Right renal cortex interstitium (tissue), 3 donors: ENCODE results near the gene OCLN. TPM values are rescaled to one million over a fixed set of nuclear protein-coding genes. Genes with fewer than 3 reads are reported as not detected.
A peak's percentile ranks its signal among the peaks of the same experiment; 100 is the strongest.
"Not testable (repeated sequence)": the region's sequence is repeated elsewhere in the genome, so short reads cannot be mapped to it uniquely, and the experiment has no call there.

Source experiments
- DNase-seq, 3 donors: peaks; one replicate each; pipeline ENCODE4 v3.0.0-alpha.2; 2013; ENCODE audit warnings: low read depth in 3 of 3, low spot score in 2 of 3
- polyA plus RNA-seq, 3 donors: library from polyadenylated mRNA; unstranded; fragments of 120-200 nt; gene quantifications; one replicate each; pipeline ENCODE4 v1.2.1, GENCODE V29; 2013; ENCODE audit not compliant: insufficient read length in 3 of 3

OCLN gene
- polyA plus RNA-seq, 3 donors = 40.8 to 46.1 (median 45.0) TPM

DNA sequence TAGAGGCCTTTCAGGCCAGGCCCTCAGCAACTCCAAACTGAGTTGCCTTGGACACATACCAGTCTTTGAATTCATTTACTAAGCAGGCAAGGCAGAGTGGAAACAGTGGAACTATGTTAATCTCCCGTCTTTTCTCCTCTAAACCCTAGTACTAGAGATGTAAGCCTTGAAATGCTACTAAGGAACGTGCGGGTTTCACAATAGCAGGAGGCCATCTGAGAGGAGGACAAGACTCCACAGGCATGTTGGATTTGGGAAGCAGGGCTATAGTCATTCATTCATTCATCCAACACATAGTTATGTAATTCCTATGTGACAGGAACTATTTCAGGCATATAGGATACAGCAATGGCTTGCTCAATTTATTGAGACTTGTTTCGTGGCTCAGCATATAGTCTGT lies 3.3 kb upstream of the OCLN start:
- DNase-seq = no peak

GRCh38 chr5:69491027-69491426 lies 1.6 kb upstream of the OCLN start:
- no peak for DNase-seq

GRCh38 chr5:69491838-69492390 lies 676 bp upstream of the OCLN start:
- DNase-seq = no peak

DNA sequence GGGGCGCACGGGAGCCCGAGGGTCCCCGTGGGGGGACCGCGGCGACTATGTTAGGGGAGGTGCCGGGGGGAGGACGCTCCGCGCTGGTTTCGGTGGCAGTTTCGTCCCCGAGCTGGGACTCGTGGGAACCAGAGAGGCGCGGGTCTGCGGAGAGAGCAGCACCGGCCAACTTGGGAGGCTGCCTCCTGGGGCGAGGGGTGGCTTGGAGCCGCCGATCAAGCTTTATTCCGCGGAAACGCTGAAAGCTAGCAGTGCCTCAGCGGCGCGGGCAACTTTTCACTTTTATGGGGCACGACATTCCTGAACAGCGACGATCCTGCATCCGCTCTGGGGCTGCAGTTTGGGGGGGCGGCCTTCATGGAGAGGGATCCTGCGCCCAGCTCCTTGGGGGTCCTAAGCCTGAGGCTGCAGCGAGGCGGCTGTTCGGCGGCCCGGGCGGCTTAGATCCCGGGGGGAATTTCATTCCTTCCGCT lies 369 bp downstream of the OCLN start:
- DNase-seq = peak in 2 of 3 donors; percentile 15 to 39

GRCh38 chr5:69493396-69494133 lies 975 bp downstream of the OCLN start:
- peak in 2 of 3 donors; percentile 29 to 52 for DNase-seq

DNA sequence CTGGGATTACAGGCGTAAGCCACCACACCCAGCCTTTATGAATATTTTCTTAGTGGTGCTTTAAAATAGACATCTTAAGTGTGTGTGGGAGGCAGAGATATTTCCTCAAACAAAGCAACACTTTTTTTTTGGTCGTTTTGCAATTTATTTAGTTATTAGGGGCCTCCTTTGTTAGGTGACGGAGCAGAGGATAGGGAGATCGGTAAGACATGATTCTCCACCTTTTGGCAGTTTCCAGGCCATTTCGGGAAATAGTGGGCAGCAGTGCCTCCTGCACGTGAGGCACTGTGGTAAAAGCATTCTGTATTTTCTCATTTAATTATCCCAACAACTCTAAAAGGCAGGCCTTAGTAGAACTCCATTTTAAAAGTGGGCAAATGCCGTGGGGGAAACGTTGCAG lies 1.9 kb downstream of the OCLN start:
- DNase-seq = no peak

GRCh38 chr5:69497006-69497520 lies 4.5 kb downstream of the OCLN start:
- DNase-seq = no peak

GRCh38 chr5:69498384-69498783 lies 5.8 kb downstream of the OCLN start:
- DNase-seq = no peak

DNA sequence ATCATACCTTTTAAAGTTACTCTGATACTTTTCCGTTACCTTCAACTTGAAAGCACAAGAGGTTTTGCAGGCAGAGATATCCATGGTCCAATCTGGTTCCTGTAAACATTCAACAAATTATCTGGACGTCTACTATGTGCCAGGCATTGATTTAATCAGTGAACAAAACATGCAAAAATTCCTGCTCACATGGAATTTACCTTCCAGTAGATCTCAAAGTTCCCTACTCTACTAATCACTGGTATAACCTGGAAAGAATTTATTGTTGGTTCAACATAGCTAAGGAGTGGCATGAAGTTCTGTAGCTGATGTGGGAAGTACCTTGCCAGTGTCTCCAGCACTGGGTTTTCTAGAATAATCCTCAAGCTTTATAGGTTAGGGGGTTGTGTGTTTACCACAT lies 9.8 kb downstream of the OCLN start:
- DNase-seq = no peak

DNA sequence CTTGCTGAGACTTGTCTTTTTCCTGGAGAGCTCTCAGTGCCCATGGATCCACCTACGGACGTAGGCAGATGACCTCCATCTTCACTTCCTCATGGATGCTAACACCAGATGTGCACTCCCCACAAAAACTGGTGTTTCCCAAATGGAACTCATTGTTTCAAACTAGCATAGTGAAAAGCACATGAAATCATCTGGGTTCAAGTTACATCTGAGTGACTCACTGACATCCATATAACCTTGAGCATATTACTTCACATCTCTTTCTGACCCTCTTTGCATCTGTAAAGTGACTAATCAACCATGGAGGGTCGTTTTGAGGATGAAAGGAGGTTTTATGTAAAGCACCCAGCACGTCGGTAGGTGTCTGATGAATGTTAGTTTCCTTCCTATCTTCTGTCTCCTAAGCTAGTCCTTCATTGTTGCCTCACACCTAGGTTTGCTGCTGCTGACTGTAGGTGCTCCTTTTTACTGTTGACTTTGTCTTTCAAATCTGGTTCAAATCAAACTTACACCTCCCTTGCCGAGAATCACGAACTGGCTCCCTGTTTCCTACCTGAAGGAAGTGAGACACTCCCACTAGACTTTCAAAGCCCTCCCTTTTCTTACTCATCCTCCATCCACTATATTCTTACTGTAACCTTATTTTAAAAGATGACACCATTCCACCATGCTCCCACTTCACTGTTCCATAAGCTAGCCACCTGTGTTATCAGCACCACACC lies 10.3 kb downstream of the OCLN start:
- no peak for DNase-seq

DNA sequence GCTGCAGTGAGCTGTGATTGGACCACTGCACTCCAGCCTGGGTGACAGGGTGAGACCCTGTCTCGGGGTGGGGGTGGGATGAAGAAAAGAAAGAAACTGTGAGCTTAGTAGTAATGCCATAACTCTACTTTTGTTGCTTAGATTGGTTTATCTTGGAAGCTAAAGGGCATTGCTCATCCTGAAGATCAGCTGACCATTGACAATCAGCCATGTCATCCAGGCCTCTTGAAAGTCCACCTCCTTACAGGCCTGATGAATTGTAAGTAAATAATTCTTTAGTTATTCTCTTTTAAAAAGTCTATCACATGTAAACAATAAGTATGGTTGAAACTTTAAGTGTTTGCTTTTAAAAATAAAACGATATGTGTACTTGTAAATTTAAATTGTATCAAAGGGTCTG lies 11.4 kb downstream of the OCLN start:
- no peak for DNase-seq

GRCh38 chr5:69505306-69505705 lies 12.7 kb downstream of the OCLN start:
- DNase-seq = no peak

DNA sequence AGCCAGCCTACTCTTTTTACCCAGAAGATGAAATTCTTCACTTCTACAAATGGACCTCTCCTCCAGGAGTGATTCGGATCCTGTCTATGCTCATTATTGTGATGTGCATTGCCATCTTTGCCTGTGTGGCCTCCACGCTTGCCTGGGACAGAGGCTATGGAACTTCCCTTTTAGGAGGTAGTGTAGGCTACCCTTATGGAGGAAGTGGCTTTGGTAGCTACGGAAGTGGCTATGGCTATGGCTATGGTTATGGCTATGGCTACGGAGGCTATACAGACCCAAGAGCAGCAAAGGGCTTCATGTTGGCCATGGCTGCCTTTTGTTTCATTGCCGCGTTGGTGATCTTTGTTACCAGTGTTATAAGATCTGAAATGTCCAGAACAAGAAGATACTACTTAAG lies 16.6 kb downstream of the OCLN start:
- no peak for DNase-seq

DNA sequence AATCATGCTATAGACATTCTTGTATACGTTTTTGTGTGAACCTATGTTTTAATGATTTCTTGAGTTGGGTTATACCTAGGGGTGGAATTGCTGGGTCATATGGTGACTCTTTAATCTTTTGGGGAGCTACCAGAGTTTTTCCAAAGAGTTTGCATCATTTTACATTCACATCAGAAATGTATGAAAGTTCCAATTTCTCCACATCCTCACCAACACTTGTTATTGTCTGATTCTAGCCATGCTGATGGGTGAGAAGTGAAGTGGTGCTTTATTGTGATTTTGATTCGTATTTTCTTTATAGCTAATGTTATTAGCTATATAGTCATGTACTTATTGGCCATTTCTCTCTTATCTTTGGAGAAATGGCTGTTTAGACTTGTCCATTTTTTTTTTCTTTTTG lies 18.1 kb downstream of the OCLN start:
- DNase-seq = no peak

GRCh38 chr5:69512740-69513260 lies 20.2 kb downstream of the OCLN start:
- DNase-seq = no peak

DNA sequence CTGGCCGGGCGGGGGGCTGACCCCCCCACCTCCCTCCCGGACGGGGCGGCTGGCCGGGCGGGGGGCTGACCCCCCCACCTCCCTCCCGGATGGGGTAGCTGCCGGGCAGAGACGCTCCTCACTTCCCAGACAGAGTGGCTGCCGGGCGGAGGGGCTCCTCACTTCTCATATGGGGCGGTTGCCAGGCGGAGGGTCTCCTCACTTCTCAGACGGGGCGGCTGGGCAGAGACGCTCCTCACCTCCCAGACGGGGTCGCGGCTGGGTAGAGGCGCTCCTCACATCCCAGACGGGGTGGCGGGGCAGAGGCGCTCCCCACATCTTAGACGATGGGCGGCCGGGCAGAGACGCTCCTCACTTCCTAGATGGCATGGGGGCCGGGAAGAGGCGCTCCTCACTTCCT lies 23.0 kb downstream of the OCLN start:
- not testable (repeated sequence) for DNase-seq

- no peak for DNase-seq
Measured at GRCh38 chr5:69516769-69517168, 24.2 kb downstream of the OCLN start.

DNA sequence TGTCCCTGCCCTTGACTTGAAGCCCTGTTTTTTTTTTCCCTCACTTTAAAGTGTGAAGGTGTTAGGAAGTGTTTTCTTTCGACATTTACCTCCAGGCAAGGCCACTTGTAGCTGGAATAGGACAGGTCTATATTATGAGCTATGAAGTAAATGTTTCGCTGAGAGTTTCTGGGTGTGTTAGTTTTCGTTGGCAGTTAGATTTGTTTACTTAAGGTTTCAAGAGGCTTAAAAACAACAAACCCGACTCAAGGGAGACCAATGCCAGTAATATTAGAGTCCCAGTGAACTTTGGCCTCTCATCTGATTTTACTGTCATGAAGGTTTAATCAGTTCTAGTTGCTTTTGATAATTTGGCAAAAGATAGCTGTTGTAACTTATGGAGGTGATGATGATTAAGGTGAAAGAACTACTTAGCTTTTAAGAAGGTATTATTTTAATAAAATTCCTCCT lies 25.2 kb downstream of the OCLN start:
- DNase-seq = no peak

- no peak for DNase-seq
Measured at GRCh38 chr5:69519285-69519684, 26.7 kb downstream of the OCLN start.

DNA sequence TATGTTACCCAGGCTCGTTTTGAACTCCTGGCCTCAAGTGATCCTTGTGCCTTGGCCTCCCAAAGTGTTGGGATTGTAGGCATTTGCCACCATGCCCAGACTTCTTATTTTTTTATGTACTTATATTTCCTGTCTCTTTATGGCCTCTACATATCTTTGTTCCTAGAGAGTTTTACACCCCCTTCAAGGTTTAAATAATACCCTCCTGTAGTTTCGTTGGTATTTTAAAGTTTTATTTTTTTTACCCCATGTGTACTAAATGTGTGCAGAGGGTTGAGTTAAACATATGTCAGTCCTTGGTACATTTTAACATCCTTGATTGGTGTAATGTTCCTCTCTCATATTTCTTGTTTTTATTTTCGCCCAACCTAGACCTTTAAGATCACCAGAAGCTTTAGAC lies 29.4 kb downstream of the OCLN start:
- DNase-seq = no peak

- no peak for DNase-seq
Measured at GRCh38 chr5:69525490-69525889, 32.9 kb downstream of the OCLN start.
